Thyroid gland (tissue), 4 donors: Measurements from ENCODE around the gene WFDC1. TPM values are rescaled to one million over a fixed set of nuclear protein-coding genes. Genes with fewer than 3 reads are reported as not detected.

Source experiments
- DNase-seq, 2 donors: peaks; one replicate each; pipeline ENCODE4 v3.0.0-alpha.2; 2019
- H3K27ac ChIP-seq, 3 donors: fragments of 200-600 bp; sonication (generic); 1 replicate in 2 of 3; 2 replicates in 1 of 3; pipeline ENCODE4 v1.5.1; 2016 to 2019; ENCODE audit warnings: mild to moderate bottlenecking in 1 of 3, moderate library complexity in 1 of 3
- H3K27me3 ChIP-seq: fragments of 200-600 bp; sonication (generic); one replicate; pipeline ENCODE4 v1.5.1; 2019
- H3K36me3 ChIP-seq, 2 donors: fragments of 200-600 bp; sonication (generic); one replicate each; pipeline ENCODE4 v1.5.1; 2016 to 2019
- H3K4me1 ChIP-seq, 2 donors: fragments of 200-600 bp; sonication (generic); one replicate each; pipeline ENCODE4 v1.5.1; 2017 to 2019
- H3K4me3 ChIP-seq, 3 donors: fragments of 200-600 bp; sonication (generic); replicated peaks in 1 of 3; 1 replicate in 2 of 3; 2 replicates in 1 of 3; pipeline ENCODE4 v1.5.1; 2016; ENCODE audit warnings: mild to moderate bottlenecking in 1 of 3
- H3K9me3 ChIP-seq: fragments of 200-600 bp; sonication (generic); one replicate; pipeline ENCODE4 v1.5.1; 2017
- POLR2A ChIP-seq, 2 donors: fragments of 450-650 bp; IDR thresholded peaks; one replicate each; pipeline ENCODE4 v1.6.1; 2017; ENCODE audit warnings: antibody characterized with exemption in 2 of 2, mild to moderate bottlenecking in 2 of 2, moderate library complexity in 1 of 2
- WGBS, 2 donors: methylation state at CpG; one replicate each; pipeline ENCODE4 v1.1.5; 2017; 5-methylcytosine and 5-hydroxymethylcytosine counted together
- intact Hi-C: fragments of 100-400 bp; cut with DNase I; formaldehyde crosslinking; loops from one replicate; pipeline ENCODE4 v1.15.1; 2023
- total RNA-seq, 4 donors: library from RNA; depleted of rRNA; stranded (reverse); fragments of >200 nt; gene quantifications; one replicate each; pipeline ENCODE4 v1.2.3, GENCODE V29; 2016
- TF ChIP-seq, protein P1 (sequence below), 6 experiments: fragments of 200-600 bp in 3 of 6; fragments of 450-650 bp in 3 of 6; sonication (generic) in 3 of 6; IDR thresholded peaks; one replicate each; pipeline ENCODE4 v1.5.1; 2016 to 2019; ENCODE audit warnings: antibody characterized with exemption in 6 of 6, mild to moderate bottlenecking in 2 of 6, inconsistent platforms in 1 of 6, moderate library complexity in 1 of 6

Gene WFDC1
- total RNA-seq, 4 donors from 2014 or later = 1.3 to 2.1 (median 1.6) TPM; not detected in 1

DNA sequence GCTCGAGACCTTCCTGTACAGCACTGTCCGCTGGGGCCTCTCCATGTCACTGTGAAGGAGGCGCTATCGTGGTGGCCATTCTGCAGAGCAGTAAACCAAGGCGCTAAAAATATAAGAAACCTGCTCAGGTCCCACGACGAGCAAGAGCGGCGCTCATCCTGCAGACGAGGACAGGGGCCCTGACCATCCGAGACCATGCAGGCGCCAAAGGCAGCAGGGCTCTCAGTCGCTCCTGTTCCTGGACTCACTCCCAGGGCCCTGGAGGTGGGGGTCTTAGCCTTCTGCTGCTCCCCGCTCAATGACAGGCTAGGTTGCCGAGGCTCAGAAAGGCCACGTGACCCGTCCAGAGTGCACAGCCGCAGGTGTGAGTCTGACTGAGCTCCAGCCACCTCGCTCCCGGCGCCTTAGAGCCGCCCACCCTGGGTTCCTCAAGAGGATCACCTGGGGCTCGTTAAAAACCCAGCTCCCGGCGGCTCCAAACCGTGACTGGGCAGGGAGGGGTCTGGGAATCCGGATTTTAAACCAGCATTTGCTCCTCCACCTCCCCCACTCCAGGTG is 73.2 kb downstream of the WFDC1 start:
- TF ChIP-seq, protein P1, sequence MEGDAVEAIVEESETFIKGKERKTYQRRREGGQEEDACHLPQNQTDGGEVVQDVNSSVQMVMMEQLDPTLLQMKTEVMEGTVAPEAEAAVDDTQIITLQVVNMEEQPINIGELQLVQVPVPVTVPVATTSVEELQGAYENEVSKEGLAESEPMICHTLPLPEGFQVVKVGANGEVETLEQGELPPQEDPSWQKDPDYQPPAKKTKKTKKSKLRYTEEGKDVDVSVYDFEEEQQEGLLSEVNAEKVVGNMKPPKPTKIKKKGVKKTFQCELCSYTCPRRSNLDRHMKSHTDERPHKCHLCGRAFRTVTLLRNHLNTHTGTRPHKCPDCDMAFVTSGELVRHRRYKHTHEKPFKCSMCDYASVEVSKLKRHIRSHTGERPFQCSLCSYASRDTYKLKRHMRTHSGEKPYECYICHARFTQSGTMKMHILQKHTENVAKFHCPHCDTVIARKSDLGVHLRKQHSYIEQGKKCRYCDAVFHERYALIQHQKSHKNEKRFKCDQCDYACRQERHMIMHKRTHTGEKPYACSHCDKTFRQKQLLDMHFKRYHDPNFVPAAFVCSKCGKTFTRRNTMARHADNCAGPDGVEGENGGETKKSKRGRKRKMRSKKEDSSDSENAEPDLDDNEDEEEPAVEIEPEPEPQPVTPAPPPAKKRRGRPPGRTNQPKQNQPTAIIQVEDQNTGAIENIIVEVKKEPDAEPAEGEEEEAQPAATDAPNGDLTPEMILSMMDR (IDR thresholded peaks at IDR 0.05) = no peak
- no peak for TF ChIP-seq POLR2A (IDR thresholded peaks at IDR 0.05)
- Histone ChIP-seq H3K4me3 (peak overlapping the region in 2 of 3 donors; percentile 8 to 41), H3K4me1 (peaks cover 7 to 15% of the 10 kb centered on the region in 2 donors), H3K27me3 (no peaks in the 10 kb centered on the region), H3K36me3 (no peaks in the 10 kb centered on the region), H3K27ac (peak overlapping the region; percentile 19 to 50 (median 43)), H3K9me3 (no peaks in the 10 kb centered on the region)
- WGBS, 2 donors = 37 to 67% methylated on average over 7 to 14 of the region's 27 CpGs
- intact Hi-C loops = no loop called here
- peak; percentile 64 to 68 for DNase-seq

DNA sequence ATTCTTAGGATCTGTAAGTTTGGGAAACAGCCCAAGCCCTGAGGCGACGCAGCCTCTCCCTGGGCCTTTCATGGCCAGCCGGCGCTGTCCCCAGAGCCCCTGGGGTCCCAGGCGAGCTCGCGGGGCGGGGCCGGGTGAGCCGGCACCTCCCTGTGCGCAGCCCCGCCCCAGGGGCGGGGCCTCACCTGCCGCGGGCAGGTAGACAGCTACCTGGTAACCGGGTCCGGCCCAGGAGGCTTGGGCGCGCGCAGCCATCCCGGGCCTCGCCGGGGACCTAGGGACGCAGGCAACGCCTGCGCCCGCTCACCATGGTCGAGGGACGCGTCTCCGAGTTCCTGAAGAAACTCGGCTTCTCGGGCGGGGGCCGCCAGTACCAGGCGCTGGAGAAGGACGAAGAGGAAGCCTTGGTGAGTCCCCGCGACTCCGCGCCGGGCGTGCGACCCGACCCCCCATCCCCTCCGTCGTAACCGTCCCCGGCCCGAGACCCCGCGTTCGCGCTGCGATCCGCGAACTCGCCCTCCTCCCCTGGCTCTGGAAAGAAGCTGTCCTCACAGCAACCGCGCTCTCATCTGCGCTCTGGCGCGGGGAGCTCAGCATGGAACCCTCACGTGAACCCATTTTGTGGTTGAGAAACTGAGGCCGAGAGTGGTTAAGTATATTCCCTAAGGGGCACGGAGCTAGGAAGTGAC is 73.8 kb downstream of the WFDC1 start, which contains the start of gene ATP2C2:
ATP2C2 (plus strand) TSS at position 231 of the 689 bp plus-strand sequence; CDS start at position 309, 78 bp downstream.
- peak in 1 of 2 donors; percentile 79 for TF ChIP-seq POLR2A (IDR thresholded peaks at IDR 0.05)
- TF ChIP-seq, protein P1 (IDR thresholded peaks at IDR 0.05) = no peak
- WGBS, 2 donors = 4 to 11% methylated on average over 8 to 24 of the region's 66 CpGs
- Histone ChIP-seq H3K36me3 (no peaks in the 10 kb centered on the region), H3K27ac (peak within 1 kb of the TSS; percentile 19 to 50 (median 43)), H3K9me3 (no peaks in the 10 kb centered on the region), H3K4me1 (peaks cover 7 to 15% of the 10 kb centered on the region in 2 donors), H3K27me3 (no peaks in the 10 kb centered on the region), H3K4me3 (peak within 1 kb of the TSS; percentile 12 to 41 (median 35))
- intact Hi-C loops = no loop called here
- peak; percentile 86 to 87 for DNase-seq

DNA sequence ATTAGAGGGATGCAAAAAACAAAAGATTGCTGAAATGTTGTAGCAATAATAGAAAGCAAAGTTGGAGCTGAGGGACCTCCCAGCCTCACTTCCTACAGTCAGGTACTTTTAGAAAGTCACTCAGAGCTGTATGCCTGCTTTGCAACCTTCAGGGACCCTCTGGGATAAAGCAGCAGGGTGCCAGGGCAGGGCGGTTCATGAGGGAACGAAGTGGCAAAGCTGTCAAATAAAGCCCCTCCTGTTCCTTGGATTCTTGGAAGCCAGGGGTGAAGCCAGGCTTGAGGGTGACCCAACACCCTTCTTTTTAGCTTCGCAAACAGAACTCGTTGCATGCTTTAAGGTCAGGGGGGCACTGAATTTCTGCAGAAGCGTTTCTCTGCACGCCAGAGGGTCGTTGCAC is 74.4 kb downstream of the WFDC1 start:
- peak overlapping the region in 1 of 3 donors; percentile 41 for H3K4me3 ChIP-seq
- H3K27me3 ChIP-seq = no peaks in the 10 kb centered on the region
- WGBS, 2 donors = 51 to 58% methylated on average over 7 of the region's 7 CpGs

DNA sequence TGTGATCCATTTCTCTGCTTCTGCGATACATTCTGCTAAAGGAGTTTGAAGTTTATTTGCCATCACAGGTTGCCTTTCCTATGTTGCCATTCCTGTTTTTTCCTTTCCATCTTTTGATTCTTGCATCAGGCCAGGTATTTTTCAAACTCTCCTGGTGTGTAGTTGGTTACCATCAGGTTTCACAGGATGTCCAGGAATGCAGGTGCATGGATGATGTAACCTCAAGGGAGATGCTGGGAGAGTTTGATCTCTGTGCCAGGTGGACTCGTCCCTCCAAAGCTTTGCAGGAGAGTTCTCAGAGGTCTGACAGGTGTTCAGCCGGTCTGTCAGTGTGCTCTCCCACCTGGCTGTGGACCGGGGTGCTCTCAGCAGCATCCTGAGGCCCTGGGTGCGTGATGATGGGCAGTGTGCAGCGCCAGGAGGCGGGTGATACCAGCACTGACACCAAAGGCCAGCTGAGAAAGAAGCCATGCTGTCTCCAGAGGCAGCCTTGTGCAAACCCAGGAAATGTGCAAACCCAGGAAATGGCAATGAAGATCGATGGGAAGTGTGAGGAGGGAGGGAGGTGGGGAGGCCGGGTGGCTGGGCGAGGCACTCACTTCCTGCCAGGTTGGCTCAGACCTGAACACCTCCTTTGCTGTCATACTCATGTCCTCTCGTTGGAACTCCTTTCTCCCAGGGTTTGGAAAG is 75.4 kb downstream of the WFDC1 start:
- no peaks in the 10 kb centered on the region for H3K9me3 ChIP-seq
- DNase-seq = no peak
- H3K4me1 ChIP-seq = peaks cover 7 to 15% of the 10 kb centered on the region in 2 donors
- no peak for TF ChIP-seq POLR2A (IDR thresholded peaks at IDR 0.05)
- TF ChIP-seq, protein P1 (IDR thresholded peaks at IDR 0.05) = no peak
- WGBS, 2 donors = 61 to 77% methylated on average over 6 to 11 of the region's 11 CpGs
- no peak overlapping the region for H3K27ac ChIP-seq
- intact Hi-C loops = no loop called here
- H3K4me3 ChIP-seq = no peak overlapping the region
- no peaks in the 10 kb centered on the region for H3K36me3 ChIP-seq
- H3K27me3 ChIP-seq = no peaks in the 10 kb centered on the region

More for the DNA sequence above, 74.4 kb downstream of the WFDC1 start:
- no peak for DNase-seq
- intact Hi-C loops = no loop called here
- Histone ChIP-seq H3K27ac (no peak overlapping the region), H3K4me1 (peaks cover 7 to 15% of the 10 kb centered on the region in 2 donors), H3K9me3 (no peaks in the 10 kb centered on the region), H3K36me3 (no peaks in the 10 kb centered on the region)
- no peak for TF ChIP-seq POLR2A (IDR thresholded peaks at IDR 0.05)
- TF ChIP-seq, protein P1 (IDR thresholded peaks at IDR 0.05) = no peak
